ENCODE results near the gene UNC5CL.

Gene UNC5CL

GRCh38 chr6:41062056-41062455, 23.0 kb upstream of the UNC5CL start:
- no peak for DNase-seq

GRCh38 chr6:41061196-41061726, 22.2 kb upstream of the UNC5CL start:
- no peak for DNase-seq

- no peak for DNase-seq
These were observed 20.5 kb upstream of the UNC5CL start for GRCh38 chr6:41059556-41059955.

- DNase-seq: no peak
These were observed 19.8 kb upstream of the UNC5CL start for GRCh38 chr6:41058783-41059181.

GRCh38 chr6:41056768-41057490, 17.9 kb upstream of the UNC5CL start:
- DNase-seq: no peak

GRCh38 chr6:41055149-41055548, 16.1 kb upstream of the UNC5CL start:
- no peak for DNase-seq

- DNase-seq: no peak
These were observed 15.5 kb upstream of the UNC5CL start for GRCh38 chr6:41054511-41054910.

GRCh38 chr6:41053041-41053440, 14.0 kb upstream of the UNC5CL start, which contains the start of gene APOBEC2:
Gene APOBEC2, plus strand, starts transcription at chr6:41053202. Its CDS starts 146 bp downstream, at chr6:41053348.
- DNase-seq: no peak

- no peak for DNase-seq
These were observed 12.9 kb upstream of the UNC5CL start for GRCh38 chr6:41051873-41052272.

- no peak for DNase-seq
These were observed 11.5 kb upstream of the UNC5CL start for GRCh38 chr6:41050536-41050935.

- no peak for DNase-seq
These were observed 10.9 kb upstream of the UNC5CL start for GRCh38 chr6:41049955-41050354.

- no peak for DNase-seq
These were observed 10.5 kb upstream of the UNC5CL start for GRCh38 chr6:41049521-41049920.

- DNase-seq: no peak
These were observed 9.0 kb upstream of the UNC5CL start for GRCh38 chr6:41047745-41048732.

GRCh38 chr6:41047306-41047705, 8.3 kb upstream of the UNC5CL start:
- DNase-seq: no peak

GRCh38 chr6:41046084-41046483, 7.1 kb upstream of the UNC5CL start:
- DNase-seq: no peak

GRCh38 chr6:41045664-41046063, 6.6 kb upstream of the UNC5CL start:
- DNase-seq: no peak

GRCh38 chr6:41043151-41043550, 4.1 kb upstream of the UNC5CL start:
- no peak for DNase-seq

GRCh38 chr6:41042226-41043055, 3.4 kb upstream of the UNC5CL start, which contains the start of gene TSPO2:
Gene TSPO2, plus strand, starts transcription at chr6:41042467. Its CDS starts 519 bp downstream, at chr6:41042986.
- no peak for DNase-seq

- DNase-seq: no peak
These were observed 2.0 kb upstream of the UNC5CL start for GRCh38 chr6:41040940-41041536.

GRCh38 chr6:41040101-41040939, 1.3 kb upstream of the UNC5CL start:
- DNase-seq: no peak

GRCh38 chr6:41038205-41038604, 816 bp downstream of the UNC5CL start:
- DNase-seq: no peak

Data from T-helper 9 cell (primary cell).